Activated CD4-positive, alpha-beta T cell treated with anti-CD3 and anti-CD28 coated beads for 48 hours (primary cell): ENCODE data around the gene DPPA5.
A peak's percentile ranks its signal among the peaks of the same experiment; 100 is the strongest.
"Not testable (repeated sequence)": the region's sequence is repeated elsewhere in the genome, so short reads cannot be mapped to it uniquely, and the experiment has no call there.

ENCODE experiments used
- DNase-seq: peaks from one replicate; pipeline ENCODE4 v3.0.0-alpha.2; 2020

The DPPA5 gene

GRCh38 chr6:73363537-73363875, 9.4 kb upstream of the DPPA5 start:
- no peak for DNase-seq

- DNase-seq, result no peak
Observed at GRCh38 chr6:73362869-73363536, 8.9 kb upstream of the DPPA5 start.

GRCh38 chr6:73362358-73362757, 8.3 kb upstream of the DPPA5 start, which contains the start of gene KHDC3L:
Gene KHDC3L (plus strand): TSS chr6:73362658. CDS start chr6:73362730, 72 bp downstream.
- no peak for DNase-seq

- no peak for DNase-seq
Observed at GRCh38 chr6:73349311-73349710, 4.8 kb downstream of the DPPA5 start.

- DNase-seq, result no peak
Observed at GRCh38 chr6:73348550-73349204, 5.4 kb downstream of the DPPA5 start.

- no peak for DNase-seq
Observed at GRCh38 chr6:73343164-73343563, 10.9 kb downstream of the DPPA5 start.

- DNase-seq, result no peak
Observed at GRCh38 chr6:73342174-73342573, 11.9 kb downstream of the DPPA5 start.

- no peak for DNase-seq
Observed at GRCh38 chr6:73341335-73341734, 12.7 kb downstream of the DPPA5 start.

- no peak for DNase-seq
Observed at GRCh38 chr6:73340048-73340447, 14.0 kb downstream of the DPPA5 start.

GRCh38 chr6:73339340-73339739, 14.7 kb downstream of the DPPA5 start:
- DNase-seq, result no peak

- no peak for DNase-seq
Observed at GRCh38 chr6:73329201-73329600, 24.9 kb downstream of the DPPA5 start.

GRCh38 chr6:73328790-73329189, 25.3 kb downstream of the DPPA5 start:
- DNase-seq, result no peak

- no peak for DNase-seq
Observed at GRCh38 chr6:73325656-73326055, 28.4 kb downstream of the DPPA5 start.

- no peak for DNase-seq
Observed at GRCh38 chr6:73323323-73323722, 30.8 kb downstream of the DPPA5 start.

GRCh38 chr6:73314577-73315492, 39.2 kb downstream of the DPPA5 start:
- no peak for DNase-seq

- DNase-seq, result not testable (repeated sequence)
Observed at GRCh38 chr6:73310503-73310845, 43.6 kb downstream of the DPPA5 start.

GRCh38 chr6:73309785-73310502, 44.1 kb downstream of the DPPA5 start:
- DNase-seq, result peak; percentile 78

- no peak for DNase-seq
Observed at GRCh38 chr6:73309535-73309784, 44.6 kb downstream of the DPPA5 start.

- no peak for DNase-seq
Observed at GRCh38 chr6:73308712-73309534, 45.2 kb downstream of the DPPA5 start.

GRCh38 chr6:73303773-73304172, 50.3 kb downstream of the DPPA5 start:
- not testable (repeated sequence) for DNase-seq
